Measurements from ENCODE around the gene IFITM1.

DNA sequence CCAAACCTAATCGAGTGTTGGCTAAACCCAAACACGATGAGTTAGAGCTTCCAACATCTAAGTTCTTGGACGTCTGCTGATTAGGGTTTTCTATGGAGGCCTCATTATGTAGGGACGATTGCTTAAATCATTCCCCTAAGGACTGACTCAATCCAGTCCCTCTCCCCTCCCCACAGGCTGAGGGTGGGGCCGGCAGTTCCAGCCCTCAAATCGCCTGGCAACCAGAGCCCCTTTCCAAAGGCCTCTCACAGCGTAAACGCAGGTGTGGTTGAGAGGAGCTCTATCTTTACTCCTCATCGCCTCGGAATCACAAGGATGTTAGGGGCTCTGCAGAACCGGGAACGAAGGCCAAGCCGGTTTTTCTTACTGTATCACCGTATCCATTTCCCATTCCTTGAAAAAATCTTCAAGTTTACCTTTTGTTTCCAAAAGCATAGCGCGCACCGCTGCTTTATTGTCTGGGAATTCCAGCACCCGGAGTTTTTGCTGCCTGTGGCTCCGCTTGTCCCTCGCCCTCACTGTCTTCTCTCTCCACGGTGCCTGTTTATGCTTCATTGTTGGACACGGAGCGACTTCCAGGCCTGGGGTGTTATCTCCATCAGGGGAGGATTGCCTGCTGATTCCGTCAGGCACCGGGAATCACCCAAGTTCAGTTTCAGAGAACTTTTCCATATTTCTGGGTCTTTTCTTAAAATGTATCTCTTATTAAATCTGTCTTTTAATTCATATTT lies 20.6 kb downstream of the IFITM1 start:
- TF ChIP-seq, protein P1, sequence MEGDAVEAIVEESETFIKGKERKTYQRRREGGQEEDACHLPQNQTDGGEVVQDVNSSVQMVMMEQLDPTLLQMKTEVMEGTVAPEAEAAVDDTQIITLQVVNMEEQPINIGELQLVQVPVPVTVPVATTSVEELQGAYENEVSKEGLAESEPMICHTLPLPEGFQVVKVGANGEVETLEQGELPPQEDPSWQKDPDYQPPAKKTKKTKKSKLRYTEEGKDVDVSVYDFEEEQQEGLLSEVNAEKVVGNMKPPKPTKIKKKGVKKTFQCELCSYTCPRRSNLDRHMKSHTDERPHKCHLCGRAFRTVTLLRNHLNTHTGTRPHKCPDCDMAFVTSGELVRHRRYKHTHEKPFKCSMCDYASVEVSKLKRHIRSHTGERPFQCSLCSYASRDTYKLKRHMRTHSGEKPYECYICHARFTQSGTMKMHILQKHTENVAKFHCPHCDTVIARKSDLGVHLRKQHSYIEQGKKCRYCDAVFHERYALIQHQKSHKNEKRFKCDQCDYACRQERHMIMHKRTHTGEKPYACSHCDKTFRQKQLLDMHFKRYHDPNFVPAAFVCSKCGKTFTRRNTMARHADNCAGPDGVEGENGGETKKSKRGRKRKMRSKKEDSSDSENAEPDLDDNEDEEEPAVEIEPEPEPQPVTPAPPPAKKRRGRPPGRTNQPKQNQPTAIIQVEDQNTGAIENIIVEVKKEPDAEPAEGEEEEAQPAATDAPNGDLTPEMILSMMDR (IDR thresholded peaks at IDR 0.05): no peak
- TF ChIP-seq EP300 (IDR thresholded peaks at IDR 0.05): no peak
- no peak for TF ChIP-seq POLR2A (IDR thresholded peaks at IDR 0.05)
- TF ChIP-seq POLR2AphosphoS5 (IDR thresholded peaks at IDR 0.05): no peak
